Neural progenitor cell (in vitro differentiated cells): ENCODE data around the gene RIMOC1.

Source experiments
- EZH2 ChIP-seq: fragments of 200-600 bp; sonication (generic); IDR thresholded peaks from 2 replicates; pipeline ENCODE4 v1.6.1; 2017; ENCODE audit warnings: antibody characterized with exemption, mild to moderate bottlenecking, moderate library complexity
- EZH2phosphoT487 ChIP-seq: fragments of 200-600 bp; sonication (generic); IDR thresholded peaks from 2 replicates; pipeline ENCODE4 v1.6.1; 2017; ENCODE audit warnings: antibody characterized with exemption
- TF ChIP-seq, protein P1 (sequence below): fragments of 200-600 bp; sonication (generic); IDR thresholded peaks from 2 replicates; pipeline ENCODE4 v1.5.1; 2017; ENCODE audit warnings: antibody characterized with exemption, mild to moderate bottlenecking

DNA sequence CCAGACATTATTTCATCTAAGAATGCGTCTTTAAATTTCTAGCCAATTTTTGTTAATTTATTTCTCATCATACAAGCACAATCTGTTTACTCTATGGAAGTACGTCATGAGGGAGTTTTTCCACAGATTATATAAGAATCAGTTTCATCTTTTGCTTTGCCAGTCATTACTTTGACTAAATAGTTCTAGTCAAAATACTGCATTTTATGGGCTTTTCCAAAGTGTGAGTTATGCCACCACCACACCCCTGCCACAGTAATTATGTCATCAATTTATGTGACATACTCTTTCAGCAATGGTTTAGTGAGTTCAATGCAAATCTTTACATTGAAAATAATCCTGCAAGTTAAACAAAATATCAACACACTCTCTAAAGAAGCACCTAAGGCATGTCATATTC lies 2.0 kb downstream of the RIMOC1 start:
- TF ChIP-seq, protein P1, sequence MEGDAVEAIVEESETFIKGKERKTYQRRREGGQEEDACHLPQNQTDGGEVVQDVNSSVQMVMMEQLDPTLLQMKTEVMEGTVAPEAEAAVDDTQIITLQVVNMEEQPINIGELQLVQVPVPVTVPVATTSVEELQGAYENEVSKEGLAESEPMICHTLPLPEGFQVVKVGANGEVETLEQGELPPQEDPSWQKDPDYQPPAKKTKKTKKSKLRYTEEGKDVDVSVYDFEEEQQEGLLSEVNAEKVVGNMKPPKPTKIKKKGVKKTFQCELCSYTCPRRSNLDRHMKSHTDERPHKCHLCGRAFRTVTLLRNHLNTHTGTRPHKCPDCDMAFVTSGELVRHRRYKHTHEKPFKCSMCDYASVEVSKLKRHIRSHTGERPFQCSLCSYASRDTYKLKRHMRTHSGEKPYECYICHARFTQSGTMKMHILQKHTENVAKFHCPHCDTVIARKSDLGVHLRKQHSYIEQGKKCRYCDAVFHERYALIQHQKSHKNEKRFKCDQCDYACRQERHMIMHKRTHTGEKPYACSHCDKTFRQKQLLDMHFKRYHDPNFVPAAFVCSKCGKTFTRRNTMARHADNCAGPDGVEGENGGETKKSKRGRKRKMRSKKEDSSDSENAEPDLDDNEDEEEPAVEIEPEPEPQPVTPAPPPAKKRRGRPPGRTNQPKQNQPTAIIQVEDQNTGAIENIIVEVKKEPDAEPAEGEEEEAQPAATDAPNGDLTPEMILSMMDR = no peak
- no peak for TF ChIP-seq EZH2phosphoT487
- TF ChIP-seq EZH2 = no peak
